Spleen (tissue), 7 donors: ENCODE data around the gene HIF3A.

Experiments used
- POLR2AphosphoS5 ChIP-seq, 3 donors: sonication (generic); formaldehyde crosslinking; IDR thresholded peaks; one replicate each; pipeline ENCODE4 v1.5.1; 2017; ENCODE audit warnings: antibody characterized with exemption in 3 of 3
- TF ChIP-seq, protein P1 (sequence below), 11 experiments: fragments of 200-600 bp in 7 of 11; fragments of 450-650 bp in 4 of 11; sonication (generic) in 4 of 11; IDR thresholded peaks in 8 of 11; conservative IDR thresholded peaks in 3 of 11; 1 replicate in 7 of 11; 2 replicates in 4 of 11; pipeline versions ENCODE4 v1.4.0 to v1.8.0; 2016 to 2021; ENCODE audit warnings: antibody characterized with exemption in 11 of 11, inconsistent platforms in 4 of 11, mild to moderate bottlenecking in 1 of 11
- donor health status: DM: no; HTN: no; CAD: no; lungs with moderate emphysema.
- donor health status: DM: no; HTN: no; CAD: no.
- donor health status: DM: no; HTN: no; CAD: no.

DNA sequence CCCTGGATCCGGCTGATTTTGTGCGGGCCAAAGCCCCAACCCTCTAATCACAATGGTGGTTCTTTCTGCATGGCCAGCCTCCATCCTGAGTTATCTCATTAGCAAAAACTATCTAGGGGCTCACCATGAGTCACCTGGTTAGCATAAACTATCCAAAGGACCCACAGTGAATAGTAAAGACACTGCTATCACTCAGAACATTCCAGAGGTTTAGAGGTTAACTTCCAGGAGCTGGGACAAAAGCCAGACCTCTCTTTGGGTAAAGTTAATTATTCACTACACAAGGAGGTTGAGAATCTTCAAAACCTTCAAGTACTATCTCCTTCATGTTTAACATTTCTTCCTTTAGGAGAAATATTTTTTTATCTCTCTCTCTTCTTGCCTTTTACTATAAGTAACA, 31.2 kb downstream of the HIF3A start:
- TF ChIP-seq, protein P1, sequence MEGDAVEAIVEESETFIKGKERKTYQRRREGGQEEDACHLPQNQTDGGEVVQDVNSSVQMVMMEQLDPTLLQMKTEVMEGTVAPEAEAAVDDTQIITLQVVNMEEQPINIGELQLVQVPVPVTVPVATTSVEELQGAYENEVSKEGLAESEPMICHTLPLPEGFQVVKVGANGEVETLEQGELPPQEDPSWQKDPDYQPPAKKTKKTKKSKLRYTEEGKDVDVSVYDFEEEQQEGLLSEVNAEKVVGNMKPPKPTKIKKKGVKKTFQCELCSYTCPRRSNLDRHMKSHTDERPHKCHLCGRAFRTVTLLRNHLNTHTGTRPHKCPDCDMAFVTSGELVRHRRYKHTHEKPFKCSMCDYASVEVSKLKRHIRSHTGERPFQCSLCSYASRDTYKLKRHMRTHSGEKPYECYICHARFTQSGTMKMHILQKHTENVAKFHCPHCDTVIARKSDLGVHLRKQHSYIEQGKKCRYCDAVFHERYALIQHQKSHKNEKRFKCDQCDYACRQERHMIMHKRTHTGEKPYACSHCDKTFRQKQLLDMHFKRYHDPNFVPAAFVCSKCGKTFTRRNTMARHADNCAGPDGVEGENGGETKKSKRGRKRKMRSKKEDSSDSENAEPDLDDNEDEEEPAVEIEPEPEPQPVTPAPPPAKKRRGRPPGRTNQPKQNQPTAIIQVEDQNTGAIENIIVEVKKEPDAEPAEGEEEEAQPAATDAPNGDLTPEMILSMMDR (IDR thresholded peaks at IDR 0.05 in 8 of 11, conservative IDR thresholded peaks at IDR 0.05 in 3 of 11): no peak
- TF ChIP-seq POLR2AphosphoS5 (IDR thresholded peaks at IDR 0.05): no peak
